Measurements from ENCODE around the gene PIGW.
A peak's percentile ranks its signal among the peaks of the same experiment; 100 is the strongest.

Gene PIGW, protein sequence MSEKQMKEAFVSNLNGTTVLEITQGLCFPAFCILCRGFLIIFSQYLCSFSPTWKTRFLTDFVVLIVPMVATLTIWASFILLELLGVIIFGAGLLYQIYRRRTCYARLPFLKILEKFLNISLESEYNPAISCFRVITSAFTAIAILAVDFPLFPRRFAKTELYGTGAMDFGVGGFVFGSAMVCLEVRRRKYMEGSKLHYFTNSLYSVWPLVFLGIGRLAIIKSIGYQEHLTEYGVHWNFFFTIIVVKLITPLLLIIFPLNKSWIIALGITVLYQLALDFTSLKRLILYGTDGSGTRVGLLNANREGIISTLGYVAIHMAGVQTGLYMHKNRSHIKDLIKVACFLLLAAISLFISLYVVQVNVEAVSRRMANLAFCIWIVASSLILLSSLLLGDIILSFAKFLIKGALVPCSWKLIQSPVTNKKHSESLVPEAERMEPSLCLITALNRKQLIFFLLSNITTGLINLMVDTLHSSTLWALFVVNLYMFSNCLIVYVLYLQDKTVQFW

GRCh38 chr17:36534840-36535668, at the start of gene PIGW, which contains the start of gene MYO19:
Gene PIGW (plus strand): TSS chr17:36534987. CDS start chr17:36537102, 2,115 bp downstream.
Gene MYO19 (minus strand): TSS chr17:36534868. CDS start chr17:36532538, 2,330 bp downstream.
- DNase-seq = peak; percentile 87

- no peak for DNase-seq
Measured at GRCh38 chr17:36485027-36485426, 49.8 kb upstream of the PIGW start.

- no peak for DNase-seq
Measured at GRCh38 chr17:36485805-36486203, 49.0 kb upstream of the PIGW start.

DNA sequence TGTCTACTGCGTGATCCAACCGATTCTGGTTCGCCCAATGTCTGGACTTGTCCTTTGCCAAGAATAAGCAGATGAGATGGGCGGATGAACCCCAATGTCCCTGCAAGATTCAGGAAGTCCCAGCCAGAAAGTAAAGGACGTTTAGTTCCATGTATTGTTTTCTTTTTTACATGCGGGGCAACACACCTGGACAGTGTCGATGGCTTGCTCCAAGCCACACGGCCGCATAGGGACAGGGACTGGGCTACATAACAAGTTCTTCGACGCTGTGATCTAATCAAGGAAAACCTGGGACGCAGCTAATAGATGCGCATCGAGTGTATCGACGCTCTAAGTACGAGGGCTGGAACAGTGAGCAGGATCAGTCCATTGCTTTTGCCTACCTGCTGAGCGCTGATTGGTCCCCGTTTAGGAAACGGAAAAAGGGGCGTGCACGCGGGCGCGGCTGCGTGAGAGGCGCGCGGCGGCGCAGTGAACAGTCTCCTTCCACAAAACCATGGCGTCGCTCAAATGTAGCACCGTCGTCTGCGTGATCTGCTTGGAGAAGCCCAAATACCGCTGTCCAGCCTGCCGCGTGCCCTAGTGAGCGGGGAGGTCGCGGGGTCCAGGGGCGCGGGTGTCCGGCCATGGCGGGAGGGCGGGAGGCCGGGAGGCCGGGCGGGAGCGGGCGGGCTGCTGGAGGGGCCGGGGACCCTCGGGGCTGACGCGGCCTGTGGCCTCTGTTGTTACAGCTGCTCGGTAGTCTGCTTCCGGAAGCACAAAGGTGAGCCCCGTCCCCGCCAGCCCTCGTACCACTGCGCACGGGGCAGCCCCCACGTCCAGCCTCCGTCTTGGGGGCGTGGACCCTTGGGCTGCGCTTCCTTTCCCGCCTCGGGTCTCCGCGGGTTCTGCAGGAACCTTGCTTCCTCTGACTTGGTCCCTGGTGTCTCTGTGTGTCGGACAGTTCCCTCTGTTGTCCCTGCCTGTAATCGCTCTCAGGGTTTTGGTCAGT, 48.3 kb upstream of the PIGW start, which contains the start of gene ZNHIT3:
ZNHIT3 (plus strand) TSS at position 478 of the 991 bp plus-strand sequence; CDS start at position 497, 19 bp downstream.
- peak; percentile 87 for DNase-seq

DNA sequence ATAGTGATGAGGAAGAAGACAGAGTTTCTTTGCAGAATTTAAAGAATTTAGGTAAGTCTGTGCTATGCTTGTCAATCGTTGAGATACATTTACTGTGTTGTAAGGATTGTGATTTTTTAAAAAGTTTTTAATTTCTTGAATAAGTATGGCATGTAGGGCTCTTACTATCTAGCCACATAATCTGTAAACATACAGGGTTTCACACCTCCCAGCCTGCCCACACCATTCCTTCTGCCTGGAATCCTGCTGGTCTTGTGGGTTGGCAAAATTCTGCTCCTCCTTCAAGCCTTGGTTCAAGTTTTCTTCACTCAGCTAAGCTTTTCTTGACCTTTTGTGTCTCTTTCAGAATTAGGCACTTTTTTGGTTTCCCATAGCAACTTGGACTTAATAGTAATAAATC, 40.8 kb upstream of the PIGW start:
- no peak for DNase-seq

DNA sequence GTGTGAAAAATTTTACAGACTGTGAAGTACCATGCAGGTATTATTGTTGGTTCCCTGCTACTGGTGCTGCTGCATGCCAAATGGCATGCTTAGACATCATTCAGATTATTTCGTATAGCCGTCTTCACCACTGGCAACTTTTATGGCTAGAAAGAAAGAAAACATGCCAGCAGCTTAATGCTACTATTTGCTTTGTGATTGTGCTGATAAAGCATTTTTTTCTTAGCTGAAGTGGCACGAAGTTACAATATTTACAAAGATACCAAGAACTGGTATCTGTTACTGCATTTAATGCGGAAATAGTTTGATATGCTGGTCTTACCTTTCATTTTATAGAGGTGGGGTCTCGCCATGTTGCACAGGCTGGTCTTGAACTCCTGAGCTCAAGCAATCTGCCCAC, 40.1 kb upstream of the PIGW start:
- DNase-seq = no peak

DNA sequence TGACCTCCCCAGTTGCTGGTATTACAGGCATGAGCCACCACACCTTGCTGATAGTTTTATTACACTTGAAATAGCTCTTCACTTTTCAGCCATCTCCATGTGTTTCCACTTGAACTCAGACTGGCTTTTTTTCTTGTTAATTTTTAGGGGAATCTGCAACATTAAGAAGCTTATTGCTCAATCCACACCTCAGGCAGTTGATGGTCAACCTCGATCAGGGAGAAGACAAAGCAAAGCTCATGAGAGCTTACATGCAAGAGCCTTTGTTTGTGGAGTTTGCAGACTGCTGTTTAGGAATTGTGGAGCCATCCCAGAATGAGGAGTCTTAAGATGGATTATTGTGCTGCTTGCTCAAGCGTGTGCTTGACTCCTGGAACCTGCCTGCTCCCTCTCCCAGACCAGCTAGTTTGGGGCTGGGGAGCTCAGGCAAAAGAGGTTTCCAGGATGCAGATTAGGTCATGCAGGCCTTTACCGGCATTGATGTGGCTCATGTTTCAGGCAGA, 39.7 kb upstream of the PIGW start:
- DNase-seq = no peak

DNA sequence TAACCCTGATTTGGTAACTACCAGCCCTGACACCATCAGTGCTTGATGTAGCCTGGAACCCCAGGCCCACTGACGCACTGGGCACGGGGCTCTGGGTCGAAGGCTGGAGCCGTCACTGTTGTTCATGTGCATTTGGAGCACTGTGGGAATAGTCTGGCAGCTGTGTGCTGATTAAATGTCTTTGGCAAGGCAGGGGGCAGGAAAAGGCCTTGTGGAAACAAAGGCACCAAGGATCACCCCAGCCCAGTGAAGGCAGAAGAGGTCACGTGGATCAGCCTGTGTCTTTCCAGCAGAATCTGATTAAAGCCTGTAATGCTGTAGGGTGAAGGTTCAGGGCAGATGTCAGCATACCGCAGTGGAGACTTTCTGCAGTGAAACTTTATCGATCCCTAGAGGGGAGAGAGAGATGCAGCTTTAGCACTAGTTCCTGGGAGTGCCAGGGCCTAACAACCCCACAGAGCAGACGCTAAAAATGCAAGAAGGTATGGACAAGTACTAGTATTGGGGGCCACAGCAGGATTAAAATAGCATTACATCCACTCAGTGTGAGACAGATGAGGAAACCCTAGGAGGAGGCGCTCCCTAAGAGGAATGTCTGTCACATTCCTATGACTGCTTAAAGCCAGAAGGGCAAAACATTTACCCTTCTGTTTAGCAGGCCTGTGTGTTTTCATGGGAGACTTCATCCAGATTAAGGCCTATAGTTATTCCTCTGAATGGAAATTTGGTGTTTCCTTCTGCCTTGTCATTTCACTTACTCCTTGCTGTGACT, 38.6 kb upstream of the PIGW start:
- no peak for DNase-seq

- no peak for DNase-seq
Measured at GRCh38 chr17:36498155-36498554, 36.6 kb upstream of the PIGW start.

DNA sequence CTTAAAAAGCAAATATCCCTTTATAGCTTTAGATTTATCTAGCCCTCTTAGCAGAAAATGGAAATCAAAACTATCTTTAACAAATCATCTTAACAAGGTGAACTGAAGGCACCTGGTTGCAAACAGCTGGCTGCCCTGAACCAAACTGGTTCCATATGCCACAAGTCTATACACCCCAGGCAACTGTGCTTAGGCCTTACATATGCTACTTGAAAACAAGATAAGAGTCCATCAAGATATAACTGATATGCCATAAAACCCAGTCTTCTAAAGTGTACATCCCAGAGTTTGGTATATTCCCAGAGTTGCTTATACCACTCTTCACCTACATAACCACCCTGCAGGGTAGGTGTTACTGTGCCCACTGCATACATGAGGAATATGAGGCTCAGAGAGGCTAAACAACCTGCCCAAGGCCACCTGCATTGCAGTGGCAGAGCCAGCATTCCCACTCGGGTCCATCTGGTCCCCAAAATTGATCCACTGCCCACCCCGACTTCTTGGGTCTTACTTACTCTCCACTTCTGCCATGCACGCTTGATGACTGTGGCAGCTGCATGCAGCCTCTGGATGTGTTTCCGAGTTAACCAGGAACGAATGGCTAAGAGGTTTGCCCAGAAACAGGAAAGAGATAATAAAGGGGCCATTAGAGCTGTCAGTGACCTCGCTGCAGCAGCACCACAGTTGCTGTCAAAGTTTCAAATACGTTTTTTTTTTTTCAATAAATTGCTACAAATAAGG, 36.1 kb upstream of the PIGW start:
- no peak for DNase-seq

DNA sequence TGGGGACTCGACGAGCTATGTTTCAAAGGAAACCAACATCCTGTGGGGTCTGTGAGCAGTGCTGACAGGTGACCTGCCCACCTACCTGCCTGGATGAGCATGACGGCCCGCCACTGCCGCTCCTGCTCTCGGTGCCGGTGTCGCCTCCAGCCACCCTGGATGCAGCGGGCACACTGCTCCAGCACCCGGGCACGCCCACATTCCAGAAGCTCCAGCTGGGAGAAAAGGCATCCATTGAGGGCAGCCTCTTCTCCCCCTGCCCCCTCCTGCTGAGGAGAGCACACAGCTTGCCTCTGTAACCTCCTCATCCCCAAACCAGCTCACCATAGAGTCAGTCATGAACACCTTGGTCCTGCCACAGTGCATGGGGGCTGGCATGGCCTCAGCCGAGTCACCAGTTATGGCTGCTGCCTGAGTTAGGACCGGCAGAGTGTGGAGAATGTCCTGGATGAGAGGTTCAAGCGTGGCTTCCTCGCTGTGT, 34.0 kb upstream of the PIGW start:
- DNase-seq = no peak

GRCh38 chr17:36501351-36501750, 33.4 kb upstream of the PIGW start:
- DNase-seq = no peak

DNA sequence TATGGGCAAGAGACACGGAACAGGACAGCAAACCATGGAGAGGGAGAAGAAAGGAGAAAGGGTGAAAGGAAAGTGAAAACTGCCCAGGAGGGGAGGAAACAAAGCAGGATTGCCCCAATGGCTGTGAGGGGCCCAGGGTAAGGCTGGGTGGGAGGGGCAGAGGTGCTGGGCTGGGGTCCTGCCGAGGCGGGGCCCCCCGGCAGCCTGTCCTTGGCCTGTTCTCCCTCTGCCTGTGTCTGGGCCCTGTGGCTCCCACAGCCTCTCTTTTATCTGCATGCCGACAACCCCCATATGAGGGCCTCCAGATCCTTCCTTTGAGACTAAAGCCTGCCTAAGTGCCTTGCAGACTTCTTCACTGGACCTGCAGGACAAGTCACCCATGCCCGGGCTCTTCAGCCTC, 32.8 kb upstream of the PIGW start:
- no peak for DNase-seq

- DNase-seq = no peak
Measured at GRCh38 chr17:36503456-36504155, 31.2 kb upstream of the PIGW start.

DNA sequence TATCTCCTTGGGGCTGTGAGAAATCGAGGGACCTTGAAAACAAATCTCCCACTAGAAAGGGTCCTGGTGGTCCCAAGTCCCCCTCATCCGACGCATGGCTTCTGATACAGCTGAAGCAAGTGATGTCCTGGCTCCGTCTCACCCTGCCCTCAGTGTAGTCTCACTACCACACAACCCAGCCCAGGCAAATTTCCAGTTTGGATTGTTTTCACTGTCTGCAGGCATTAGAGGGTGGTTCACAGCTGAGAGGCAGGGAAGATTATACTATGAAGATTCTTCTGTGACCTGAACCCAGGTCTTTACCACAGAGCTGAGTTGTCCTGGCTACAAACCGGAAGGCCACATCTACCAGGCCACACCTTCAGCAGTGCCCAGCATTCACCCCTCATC, 30.6 kb upstream of the PIGW start:
- DNase-seq = no peak

DNA sequence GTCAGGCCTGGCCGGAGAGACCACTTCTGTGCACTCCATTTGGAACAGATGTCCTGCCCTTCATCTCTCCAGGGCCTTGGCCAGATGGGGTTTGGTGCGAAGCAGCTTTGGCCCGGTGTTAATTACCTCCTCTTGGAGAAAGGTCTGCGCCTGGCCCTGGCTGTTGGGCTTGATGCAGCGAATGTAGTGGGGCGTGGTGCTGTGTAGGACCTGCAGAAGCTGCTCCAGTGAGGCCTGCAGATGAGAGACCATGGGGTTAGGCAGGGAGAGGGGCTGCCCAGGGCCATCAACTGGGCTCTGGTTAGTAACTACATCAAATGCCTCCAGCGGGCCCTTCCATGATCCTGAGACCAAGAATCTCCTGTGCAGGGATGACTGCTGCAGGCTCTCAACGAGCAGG, 29.6 kb upstream of the PIGW start:
- no peak for DNase-seq

DNA sequence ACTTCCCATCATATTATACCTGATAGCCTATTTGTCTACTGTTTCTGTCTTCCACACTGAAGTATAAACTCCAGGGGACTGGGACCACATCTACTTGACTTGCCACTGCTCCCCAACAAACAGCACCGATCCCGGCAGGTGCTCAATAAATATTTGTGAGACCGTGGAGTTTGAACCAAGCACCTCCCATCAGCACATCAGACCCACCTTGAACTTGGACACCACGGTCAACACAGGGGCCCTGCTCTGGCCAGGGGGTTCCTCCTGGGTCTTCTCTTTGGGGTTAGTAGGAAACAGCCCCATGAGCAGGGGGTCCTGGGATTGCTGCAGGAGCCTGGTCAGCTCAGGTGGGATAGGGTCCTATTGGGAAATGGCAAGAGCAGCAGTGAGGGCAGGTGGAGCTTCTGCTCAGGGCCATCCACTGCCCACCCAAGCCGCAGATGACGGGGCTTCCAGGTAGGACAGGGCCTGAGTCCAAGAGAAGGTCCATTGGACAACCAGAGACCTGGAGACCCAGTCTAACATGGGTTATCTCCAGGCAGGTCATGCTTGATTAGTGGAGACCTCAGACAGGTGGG, 28.4 kb upstream of the PIGW start:
- DNase-seq = no peak

DNA sequence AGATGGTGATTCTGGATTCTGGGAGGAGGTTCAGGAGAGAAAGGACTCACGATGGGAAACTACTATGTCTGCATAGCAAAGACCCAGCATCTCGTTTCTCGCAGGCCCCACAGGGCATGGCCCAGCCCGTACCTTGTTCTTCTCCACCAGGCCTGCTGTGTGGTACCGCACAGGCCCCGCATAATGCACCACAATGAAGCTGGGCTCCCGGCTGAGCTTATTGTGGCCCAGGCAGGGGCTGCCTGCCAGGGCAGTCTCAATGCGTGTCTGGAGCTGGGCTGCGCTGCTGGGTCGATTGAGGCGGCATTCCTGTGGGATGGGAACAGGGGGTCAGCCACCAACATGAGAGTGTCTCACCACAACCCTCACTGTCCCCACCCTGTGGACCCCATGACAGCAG, 28.0 kb upstream of the PIGW start:
- no peak for DNase-seq

DNA sequence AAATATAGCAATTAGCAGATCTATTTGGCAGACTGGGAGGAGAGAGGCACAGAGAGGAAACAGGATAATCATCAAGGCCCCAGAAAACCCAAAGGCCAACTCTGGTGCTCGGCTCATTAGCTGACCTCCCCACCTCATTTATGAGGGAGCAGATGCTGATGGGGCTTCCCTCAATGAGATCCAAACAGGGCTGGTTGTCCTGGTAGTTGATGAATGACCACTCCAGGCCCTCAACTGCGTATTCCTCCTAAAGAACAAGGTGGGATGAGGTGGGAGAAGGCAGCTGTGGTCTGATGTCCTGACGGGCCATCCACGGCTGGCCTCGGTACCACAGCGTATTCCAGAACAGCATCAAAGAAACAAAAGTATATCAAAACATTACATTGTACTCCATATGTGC, 27.5 kb upstream of the PIGW start:
- no peak for DNase-seq

All from stimulated activated naive CD4-positive, alpha-beta T cell treated with Interleukin-2 at 50 U/mL for 16 hours (primary cell).